ENCODE results near the gene TNP2.

- no peak for TF ChIP-seq BCL6 (CRISPR knock-in tag; IDR thresholded peaks at IDR 0.05)
- TF ChIP-seq CTCF (IDR thresholded peaks at IDR 0.05 in 2 of 3, conservative IDR thresholded peaks at IDR 0.05 in 1 of 3; ENCODE audit: insufficient read depth in 2 of 3, low read depth in 1 of 3, low read length in 3 of 3): no peak
- no peak for TF ChIP-seq HMG20B (CRISPR knock-in tag; IDR thresholded peaks at IDR 0.05)
- TF ChIP-seq RAD21 (CRISPR knock-in tag; conservative IDR thresholded peaks at IDR 0.05 in 1 of 2, IDR thresholded peaks at IDR 0.05 in 1 of 2): no peak
- TF ChIP-seq TBL1XR1 (IDR thresholded peaks at IDR 0.05; ENCODE audit: low read length in 2 of 2): no peak
- TF ChIP-seq CBX1 (IDR thresholded peaks at IDR 0.05; ENCODE audit: low read depth): no peak
- no peak for TF ChIP-seq MYC (IDR thresholded peaks at IDR 0.05; ENCODE audit: low read depth, low read length)
- TF ChIP-seq MYC (CRISPR knock-in tag; IDR thresholded peaks at IDR 0.05; ENCODE audit: borderline replicate concordance, low read depth): no peak
- TF ChIP-seq MAFG (tag; conservative IDR thresholded peaks at IDR 0.05): no peak
- no peak for TF ChIP-seq ZNF239 (CRISPR knock-in tag; IDR thresholded peaks at IDR 0.05)
- no peak for TF ChIP-seq TFAP4 (CRISPR knock-in tag; IDR thresholded peaks at IDR 0.05; ENCODE audit: borderline replicate concordance)
- no peak for TF ChIP-seq KLF1 (tag; IDR thresholded peaks at IDR 0.05)
- TF ChIP-seq SP2 (IDR thresholded peaks at IDR 0.05; ENCODE audit: extremely low read depth, low read depth, low read length, poor library complexity, severe bottlenecking): no peak
- no peak for TF ChIP-seq MAX (CRISPR knock-in tag; IDR thresholded peaks at IDR 0.05)
- no peak for TF ChIP-seq RERE (CRISPR knock-in tag; IDR thresholded peaks at IDR 0.05; ENCODE audit: borderline replicate concordance)
Observed at GRCh38 chr16:11313493-11314308, 44.6 kb upstream of the TNP2 start.

All from K562 (cell line).